DOHH2 (cell line): ENCODE results near the gene NHSL2.

Experiments
- EZH2phosphoT487 ChIP-seq: fragments of 200-600 bp; sonication (generic); IDR thresholded peaks from 2 replicates; pipeline ENCODE4 v1.6.1; 2017; ENCODE audit warnings: borderline replicate concordance, mild to moderate bottlenecking, antibody characterized with exemption, low read length, moderate library complexity, mixed read lengths
- TF ChIP-seq, protein P1 (sequence below): fragments of 200-600 bp; sonication (generic); IDR thresholded peaks from one replicate; pipeline ENCODE4 v1.5.1; 2014; ENCODE audit warnings: antibody characterized with exemption, mild to moderate bottlenecking, low read depth, low read length; ENCODE audit not compliant: poor library complexity, severe bottlenecking

DNA sequence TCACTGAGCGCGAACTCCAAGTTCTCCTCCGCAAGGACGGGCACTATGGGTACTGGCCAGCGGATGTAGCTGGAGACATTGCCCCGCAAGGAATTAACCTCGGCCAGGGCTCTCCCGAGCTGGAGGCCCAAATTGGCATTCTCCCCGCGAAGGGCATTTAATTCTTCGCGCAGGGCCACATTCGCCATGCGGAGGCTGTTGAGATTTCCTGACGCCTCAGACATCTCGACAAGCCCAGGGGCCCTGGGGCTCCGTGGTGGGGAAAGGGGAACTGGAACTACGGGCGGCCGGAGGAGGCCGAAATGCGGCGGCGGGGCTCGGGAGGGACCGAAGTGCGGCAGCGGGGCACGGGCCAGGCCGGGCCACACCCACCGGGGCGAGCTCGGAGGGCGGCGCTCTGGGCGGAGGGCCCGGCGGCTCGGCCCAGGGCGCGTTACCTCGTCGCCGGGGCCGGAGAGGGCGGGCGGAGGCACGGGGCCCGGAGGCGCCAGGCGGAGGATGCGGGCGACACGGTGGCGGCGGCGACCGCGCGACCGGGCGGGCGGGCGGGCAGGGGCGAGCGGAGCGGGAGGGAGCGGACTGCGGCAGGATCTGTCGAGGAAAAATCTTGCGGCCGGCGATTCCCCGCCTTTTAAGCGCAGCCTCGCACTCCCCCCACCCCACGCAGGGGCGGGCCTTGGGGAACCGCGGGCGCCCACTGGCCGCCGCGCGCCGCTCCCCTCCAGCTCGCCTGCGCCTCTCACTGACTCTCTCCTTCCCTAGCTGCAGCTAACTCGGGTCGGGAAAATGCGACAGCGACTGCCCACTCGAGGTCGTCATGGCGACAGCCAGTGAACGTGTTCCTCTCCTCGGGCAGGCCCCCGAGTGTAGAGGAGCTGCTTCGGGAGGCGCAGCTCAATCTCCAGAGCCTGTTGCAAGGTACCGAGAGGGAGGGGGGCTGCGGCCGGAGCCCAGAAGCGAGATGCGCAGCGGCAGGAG is 221.0 kb downstream of the NHSL2 start, which contains the start of gene RTL5:
- TF ChIP-seq, protein P1, sequence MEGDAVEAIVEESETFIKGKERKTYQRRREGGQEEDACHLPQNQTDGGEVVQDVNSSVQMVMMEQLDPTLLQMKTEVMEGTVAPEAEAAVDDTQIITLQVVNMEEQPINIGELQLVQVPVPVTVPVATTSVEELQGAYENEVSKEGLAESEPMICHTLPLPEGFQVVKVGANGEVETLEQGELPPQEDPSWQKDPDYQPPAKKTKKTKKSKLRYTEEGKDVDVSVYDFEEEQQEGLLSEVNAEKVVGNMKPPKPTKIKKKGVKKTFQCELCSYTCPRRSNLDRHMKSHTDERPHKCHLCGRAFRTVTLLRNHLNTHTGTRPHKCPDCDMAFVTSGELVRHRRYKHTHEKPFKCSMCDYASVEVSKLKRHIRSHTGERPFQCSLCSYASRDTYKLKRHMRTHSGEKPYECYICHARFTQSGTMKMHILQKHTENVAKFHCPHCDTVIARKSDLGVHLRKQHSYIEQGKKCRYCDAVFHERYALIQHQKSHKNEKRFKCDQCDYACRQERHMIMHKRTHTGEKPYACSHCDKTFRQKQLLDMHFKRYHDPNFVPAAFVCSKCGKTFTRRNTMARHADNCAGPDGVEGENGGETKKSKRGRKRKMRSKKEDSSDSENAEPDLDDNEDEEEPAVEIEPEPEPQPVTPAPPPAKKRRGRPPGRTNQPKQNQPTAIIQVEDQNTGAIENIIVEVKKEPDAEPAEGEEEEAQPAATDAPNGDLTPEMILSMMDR: no peak
- TF ChIP-seq EZH2phosphoT487: no peak
